HK-2 (cell line): Measurements from ENCODE around the gene KCNK15.
A peak's percentile ranks its signal among the peaks of the same experiment; 100 is the strongest.

Experiments used
- DNase-seq: peaks from one replicate; pipeline ENCODE4 v3.0.0-alpha.2; 2018; ENCODE audit not compliant: unreplicated experiment

KCNK15 gene

GRCh38 chr20:44736170-44737021 lies 9.3 kb upstream of the KCNK15 start:
- peak; percentile 35 for DNase-seq

GRCh38 chr20:44737116-44737515 lies 8.5 kb upstream of the KCNK15 start:
- no peak for DNase-seq

GRCh38 chr20:44738813-44739477 lies 6.7 kb upstream of the KCNK15 start:
- DNase-seq, result peak; percentile 49

GRCh38 chr20:44739942-44740341 lies 5.7 kb upstream of the KCNK15 start:
- DNase-seq, result no peak

- no peak for DNase-seq
Measured at GRCh38 chr20:44742304-44743079, 3.2 kb upstream of the KCNK15 start.

- DNase-seq, result no peak
Measured at GRCh38 chr20:44743080-44743701, 2.5 kb upstream of the KCNK15 start.

- no peak for DNase-seq
Measured at GRCh38 chr20:44743916-44744655, 1.6 kb upstream of the KCNK15 start.

- DNase-seq, result no peak
Measured at GRCh38 chr20:44745122-44745597, 505 bp upstream of the KCNK15 start.

- peak; percentile 11 for DNase-seq
Measured at GRCh38 chr20:44746367-44747165, 901 bp downstream of the KCNK15 start.

- peak; percentile 86 for DNase-seq
Measured at GRCh38 chr20:44747166-44748004, 1.7 kb downstream of the KCNK15 start.

- DNase-seq, result no peak
Measured at GRCh38 chr20:44748005-44748370, 2.3 kb downstream of the KCNK15 start.

- no peak for DNase-seq
Measured at GRCh38 chr20:44750081-44750805, 4.6 kb downstream of the KCNK15 start.

GRCh38 chr20:44752099-44752931 lies 6.7 kb downstream of the KCNK15 start:
- no peak for DNase-seq

GRCh38 chr20:44754554-44754953 lies 8.9 kb downstream of the KCNK15 start:
- DNase-seq, result no peak

- no peak for DNase-seq
Measured at GRCh38 chr20:44756011-44756688, 10.5 kb downstream of the KCNK15 start.

- no peak for DNase-seq
Measured at GRCh38 chr20:44756956-44757355, 11.3 kb downstream of the KCNK15 start.
